HG03103 (cell line): ENCODE measurements around the gene EIF4G3.

Experiments
- ATAC-seq: cut with Tn5 transposase; IDR thresholded peaks from one replicate; pipeline ENCODE4 v1.9.1; 2021; ENCODE audit warnings: low read depth; ENCODE audit not compliant: unreplicated experiment

Gene EIF4G3

GRCh38 chr1:20787029-20787839, 389.5 kb downstream of the EIF4G3 start, which contains the start of gene HP1BP3:
HP1BP3 (minus strand) TSS chr1:20787307; CDS start chr1:20780440, 6,867 bp downstream.
- ATAC-seq: peak; percentile 39

- peak; percentile 67 for ATAC-seq
Observed at GRCh38 chr1:20786253-20787028, 390.3 kb downstream of the EIF4G3 start.

GRCh38 chr1:20785907-20786252, 390.8 kb downstream of the EIF4G3 start:
- ATAC-seq: no peak

GRCh38 chr1:20775700-20776099, 401.0 kb downstream of the EIF4G3 start:
- no peak for ATAC-seq

GRCh38 chr1:20771780-20772179, 404.9 kb downstream of the EIF4G3 start:
- ATAC-seq: no peak

- ATAC-seq: no peak
Observed at GRCh38 chr1:20770314-20771087, 406.2 kb downstream of the EIF4G3 start.

GRCh38 chr1:20767271-20767670, 409.4 kb downstream of the EIF4G3 start:
- no peak for ATAC-seq

GRCh38 chr1:20763417-20763816, 413.3 kb downstream of the EIF4G3 start:
- no peak for ATAC-seq

GRCh38 chr1:20760322-20760721, 416.4 kb downstream of the EIF4G3 start:
- no peak for ATAC-seq
